Osteocyte (in vitro differentiated cells): ENCODE results near the gene MFAP5. TPM values are rescaled to one million over a fixed set of nuclear protein-coding genes. Genes with fewer than 3 reads are reported as not detected.
"Not testable (repeated sequence)": the region's sequence is repeated elsewhere in the genome, so short reads cannot be mapped to it uniquely, and the experiment has no call there.

Experiments used
- DNase-seq: peaks from one replicate; pipeline ENCODE4 v3.0.0; 2021; ENCODE audit warnings: mixed read lengths; ENCODE audit not compliant: unreplicated experiment; ENCODE audit errors: extremely low spot score
- H3K27ac Mint-ChIP-seq: one replicate; pipeline ENCODE4 v1.8.0; 2021; ENCODE audit warnings: mild to moderate bottlenecking, mixed read lengths; ENCODE audit not compliant: unreplicated experiment
- H3K27me3 Mint-ChIP-seq: one replicate; pipeline ENCODE4 v1.8.0; 2021; ENCODE audit warnings: mixed read lengths; ENCODE audit not compliant: unreplicated experiment
- H3K36me3 Mint-ChIP-seq: one replicate; pipeline ENCODE4 v1.8.0; 2021; ENCODE audit warnings: mixed read lengths; ENCODE audit not compliant: unreplicated experiment
- H3K4me1 Mint-ChIP-seq: one replicate; pipeline ENCODE4 v1.8.0; 2021; ENCODE audit warnings: mixed read lengths; ENCODE audit not compliant: unreplicated experiment
- H3K4me3 Mint-ChIP-seq: one replicate; pipeline ENCODE4 v1.8.0; 2021; ENCODE audit warnings: mild to moderate bottlenecking, moderate library complexity, mixed read lengths; ENCODE audit not compliant: unreplicated experiment
- H3K9me3 Mint-ChIP-seq: one replicate; pipeline ENCODE4 v1.8.0; 2021; ENCODE audit warnings: mixed read lengths; ENCODE audit not compliant: unreplicated experiment
- total RNA-seq: library from RNA; stranded (reverse); gene quantifications from 2 replicates; pipeline ENCODE4 v1.2.1, GENCODE V29; 2021
- TF ChIP-seq, protein P1 (sequence below): fragments of 200-600 bp; sonication (generic); IDR thresholded peaks from 2 replicates; pipeline ENCODE4 v1.5.0; 2021; ENCODE audit warnings: antibody characterized with exemption, mild to moderate bottlenecking, moderate library complexity

MFAP5 gene
- total RNA-seq, 1 donor from 2014 or later = not detected

- Mint-ChIP-seq H3K4me1 (peaks cover 16% of the 10 kb centered on the region), H3K9me3 (no peaks in the 10 kb centered on the region), H3K4me3 (no peak overlapping the region), H3K27me3 (no peaks in the 10 kb centered on the region), H3K27ac (peak overlapping the region; percentile 40), H3K36me3 (no peaks in the 10 kb centered on the region)
- no peak for DNase-seq
- TF ChIP-seq, protein P1, sequence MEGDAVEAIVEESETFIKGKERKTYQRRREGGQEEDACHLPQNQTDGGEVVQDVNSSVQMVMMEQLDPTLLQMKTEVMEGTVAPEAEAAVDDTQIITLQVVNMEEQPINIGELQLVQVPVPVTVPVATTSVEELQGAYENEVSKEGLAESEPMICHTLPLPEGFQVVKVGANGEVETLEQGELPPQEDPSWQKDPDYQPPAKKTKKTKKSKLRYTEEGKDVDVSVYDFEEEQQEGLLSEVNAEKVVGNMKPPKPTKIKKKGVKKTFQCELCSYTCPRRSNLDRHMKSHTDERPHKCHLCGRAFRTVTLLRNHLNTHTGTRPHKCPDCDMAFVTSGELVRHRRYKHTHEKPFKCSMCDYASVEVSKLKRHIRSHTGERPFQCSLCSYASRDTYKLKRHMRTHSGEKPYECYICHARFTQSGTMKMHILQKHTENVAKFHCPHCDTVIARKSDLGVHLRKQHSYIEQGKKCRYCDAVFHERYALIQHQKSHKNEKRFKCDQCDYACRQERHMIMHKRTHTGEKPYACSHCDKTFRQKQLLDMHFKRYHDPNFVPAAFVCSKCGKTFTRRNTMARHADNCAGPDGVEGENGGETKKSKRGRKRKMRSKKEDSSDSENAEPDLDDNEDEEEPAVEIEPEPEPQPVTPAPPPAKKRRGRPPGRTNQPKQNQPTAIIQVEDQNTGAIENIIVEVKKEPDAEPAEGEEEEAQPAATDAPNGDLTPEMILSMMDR = no peak
These were observed 32.5 kb downstream of the MFAP5 start for GRCh38 chr12:8630131-8630530.

DNA sequence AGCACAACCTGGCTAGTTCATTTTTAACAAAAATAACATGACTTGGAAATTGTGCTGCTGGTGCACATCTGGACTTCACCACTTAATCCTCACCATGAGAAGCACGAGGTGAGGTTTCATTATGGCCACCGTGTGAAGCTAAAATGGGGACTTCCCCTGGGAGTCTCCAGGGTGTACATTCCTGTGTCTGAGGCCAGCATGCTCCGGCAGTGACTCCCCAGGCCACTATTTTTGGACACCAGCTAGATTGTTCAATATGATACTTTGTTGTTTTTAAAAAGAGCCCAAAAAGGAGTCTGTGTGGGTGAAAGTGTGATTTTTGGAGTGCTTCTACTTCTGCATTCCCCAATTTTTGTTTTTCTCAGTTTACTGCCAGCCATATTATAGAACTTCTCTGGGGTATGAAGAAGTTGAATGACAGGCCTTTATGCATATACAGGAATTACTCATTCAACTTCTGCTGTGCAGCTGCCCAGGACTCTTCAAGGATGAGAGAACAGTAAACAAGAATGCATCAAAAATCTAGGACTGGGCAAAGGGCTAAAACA lies 33.1 kb downstream of the MFAP5 start:
- no peak for DNase-seq

GRCh38 chr12:8628731-8629130 lies 33.9 kb downstream of the MFAP5 start:
- TF ChIP-seq, protein P1 = no peak
- Mint-ChIP-seq H3K4me1 (peaks cover 16% of the 10 kb centered on the region), H3K9me3 (no peaks in the 10 kb centered on the region), H3K36me3 (no peaks in the 10 kb centered on the region), H3K27me3 (no peaks in the 10 kb centered on the region), H3K4me3 (no peak overlapping the region), H3K27ac (peak overlapping the region; percentile 35)
- no peak for DNase-seq

More for the DNA sequence above, 33.1 kb downstream of the MFAP5 start:
- peak overlapping the region; percentile 40 for H3K27ac Mint-ChIP-seq
- TF ChIP-seq, protein P1 = no peak
- no peak overlapping the region for H3K4me3 Mint-ChIP-seq
- no peaks in the 10 kb centered on the region for H3K36me3 Mint-ChIP-seq
- H3K9me3 Mint-ChIP-seq = no peaks in the 10 kb centered on the region
- H3K4me1 Mint-ChIP-seq = peaks cover 16% of the 10 kb centered on the region
- H3K27me3 Mint-ChIP-seq = no peaks in the 10 kb centered on the region

DNA sequence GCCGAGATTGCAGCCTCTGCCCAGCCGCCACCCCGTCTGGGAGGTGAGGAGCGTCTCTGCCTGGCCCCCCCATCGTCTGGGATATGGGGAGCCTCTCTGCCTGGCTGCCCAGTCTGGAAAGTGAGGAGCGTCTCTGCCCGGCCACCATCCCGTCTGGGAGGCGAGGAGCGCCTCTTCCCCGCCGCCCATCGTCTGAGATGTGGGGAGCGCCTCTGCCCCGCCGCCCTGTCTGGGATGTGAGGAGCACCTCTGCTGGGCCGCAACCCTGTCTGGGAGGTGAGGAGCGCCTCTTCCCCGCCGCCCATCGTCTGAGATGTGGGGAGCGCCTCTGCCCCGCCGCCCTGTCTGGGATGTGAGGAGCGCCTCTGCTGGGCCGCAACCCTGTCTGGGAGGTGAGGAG lies 37.9 kb downstream of the MFAP5 start:
- not testable (repeated sequence) for H3K27me3 Mint-ChIP-seq, H3K4me3 Mint-ChIP-seq, H3K9me3 Mint-ChIP-seq, H3K27ac Mint-ChIP-seq, DNase-seq, H3K36me3 Mint-ChIP-seq
- peaks cover 11% of the 10 kb centered on the region for H3K4me1 Mint-ChIP-seq

GRCh38 chr12:8622646-8623045 lies 40.0 kb downstream of the MFAP5 start:
- H3K27me3 Mint-ChIP-seq = no peaks in the 10 kb centered on the region
- no peak overlapping the region for H3K27ac Mint-ChIP-seq
- DNase-seq = no peak
- no peak overlapping the region for H3K4me3 Mint-ChIP-seq
- H3K4me1 Mint-ChIP-seq = no peaks in the 10 kb centered on the region
- H3K36me3 Mint-ChIP-seq = no peaks in the 10 kb centered on the region
- H3K9me3 Mint-ChIP-seq = peaks cover 4% of the 10 kb centered on the region
- TF ChIP-seq, protein P1 = no peak

- no peaks in the 10 kb centered on the region for H3K27me3 Mint-ChIP-seq
- TF ChIP-seq, protein P1 = no peak
- no peak overlapping the region for H3K27ac Mint-ChIP-seq
- DNase-seq = no peak
- H3K4me1 Mint-ChIP-seq = no peaks in the 10 kb centered on the region
- no peaks in the 10 kb centered on the region for H3K9me3 Mint-ChIP-seq
- H3K4me3 Mint-ChIP-seq = no peak overlapping the region
- no peaks in the 10 kb centered on the region for H3K36me3 Mint-ChIP-seq
These were observed 47.4 kb downstream of the MFAP5 start for GRCh38 chr12:8615206-8615605.

DNA sequence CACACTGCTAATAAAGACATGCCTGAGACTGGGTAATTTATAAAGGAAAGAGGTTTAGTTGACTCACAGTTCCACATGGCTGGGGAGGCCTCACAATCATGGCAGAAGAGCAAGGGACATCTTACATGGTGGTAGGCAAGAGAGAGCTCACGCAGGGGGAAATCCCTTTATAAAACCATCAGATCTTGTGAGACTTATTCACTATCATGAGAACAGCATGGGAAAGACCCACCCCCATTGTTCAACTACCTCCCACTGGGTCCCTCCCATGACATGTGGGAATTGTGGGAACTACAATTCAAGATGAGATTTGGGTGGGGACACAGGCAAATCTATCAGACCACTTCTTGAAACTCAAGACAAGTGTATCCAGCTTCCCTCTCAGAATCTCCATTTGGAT lies 48.7 kb downstream of the MFAP5 start:
- not testable (repeated sequence) for H3K36me3 Mint-ChIP-seq, H3K4me1 Mint-ChIP-seq, H3K4me3 Mint-ChIP-seq, H3K27ac Mint-ChIP-seq, H3K9me3 Mint-ChIP-seq, DNase-seq, H3K27me3 Mint-ChIP-seq
